IMR-90 (cell line): Measurements from ENCODE around the gene LRCH4. TPM values are rescaled to one million over a fixed set of nuclear protein-coding genes. Genes with fewer than 3 reads are reported as not detected.

ENCODE experiments used
- ATAC-seq: fragments of 200-7000 bp; cut with Tn5 transposase; 2 replicates; pipeline ENCODE4 v1.9.1; 2020; ENCODE audit warnings: low read depth, mild to moderate bottlenecking, moderate library complexity
- BruUV-seq: library from RNA; stranded (reverse); fragments of 400-500 nt; replicated peaks from 2 replicates; lab custom pipeline; 2021; lab: Mats Ljungman, UMichigan
- CTCF ChIA-PET: fragments of 300-600 bp; formaldehyde crosslinking; extraction: SDS; loops from one replicate; lab custom pipeline; 2021; ENCODE audit warnings: antibody characterized with exemption; lab: Yijun Ruan, JAX
- POLR2A ChIA-PET: fragments of 300-600 bp; sonication (Branson Sonifier 250); formaldehyde crosslinking; loops from one replicate; lab custom pipeline; 2022; ENCODE audit warnings: antibody characterized with exemption; ENCODE audit not compliant: unreplicated experiment; lab: Charles Lee
- DNase-seq: peaks from one replicate; pipeline ENCODE4 v3.0.0; 2013
- H2AFZ ChIP-seq: replicated peaks from 2 replicates; pipeline ENCODE3; 2013; ENCODE audit warnings: low read length, mild to moderate bottlenecking; ENCODE audit not compliant: poor library complexity
- H2AK5ac ChIP-seq: 2 replicates; pipeline ENCODE4 v1.6.1; 2013; ENCODE audit warnings: low read depth, low read length, inconsistent platforms
- H2AK9ac ChIP-seq: replicated peaks from 2 replicates; pipeline ENCODE3; 2013; ENCODE audit warnings: mild to moderate bottlenecking, low read depth, low read length, moderate library complexity; ENCODE audit not compliant: poor library complexity
- H2BK120ac ChIP-seq: 2 replicates; pipeline ENCODE4 v1.6.1; 2013; ENCODE audit warnings: low read depth, low read length, inconsistent platforms
- H2BK15ac ChIP-seq: 3 replicates; pipeline ENCODE4 v1.6.1; 2013; ENCODE audit warnings: low read depth, low read length, inconsistent platforms
- H2BK20ac ChIP-seq: 2 replicates; pipeline ENCODE4 v1.6.1; 2013; ENCODE audit warnings: low read depth, mild to moderate bottlenecking, inconsistent platforms, low read length, moderate library complexity
- H2BK5ac ChIP-seq: 2 replicates; pipeline ENCODE4 v1.6.1; 2013; ENCODE audit warnings: mild to moderate bottlenecking, low read depth, low read length, inconsistent platforms; ENCODE audit not compliant: poor library complexity, severe bottlenecking
- H3K14ac ChIP-seq: replicated peaks from 2 replicates; pipeline ENCODE4 v1.6.1; 2013; ENCODE audit warnings: low read depth, low read length, inconsistent platforms
- H3K18ac ChIP-seq: 2 replicates; pipeline ENCODE4 v1.6.1; 2013; ENCODE audit warnings: low read depth, low read length, control low read depth
- H3K23ac ChIP-seq: 2 replicates; pipeline ENCODE4 v1.6.1; 2013; ENCODE audit warnings: low read depth, low read length, inconsistent platforms
- H3K27ac ChIP-seq: 2 replicates; pipeline ENCODE4 v1.5.1; 2013; ENCODE audit warnings: mild to moderate bottlenecking, control low read depth, low read length; ENCODE audit not compliant: insufficient read depth
- H3K27me3 ChIP-seq: 2 replicates; pipeline ENCODE4 v1.6.1; 2013; ENCODE audit warnings: low read length; ENCODE audit not compliant: control insufficient read depth, insufficient read depth
- H3K36me3 ChIP-seq: 2 replicates; pipeline ENCODE4 v1.6.1; 2013; ENCODE audit warnings: low read length, mixed read lengths; ENCODE audit not compliant: control insufficient read depth, insufficient read depth
- H3K4ac ChIP-seq: 2 replicates; pipeline ENCODE4 v1.6.1; 2013; ENCODE audit warnings: low read depth, low read length, inconsistent platforms
- H3K4me1 ChIP-seq: 2 replicates; pipeline ENCODE4 v1.6.1; 2013; ENCODE audit warnings: low read length, mixed read lengths; ENCODE audit not compliant: control insufficient read depth, insufficient read depth
- H3K4me2 ChIP-seq: 2 replicates; pipeline ENCODE4 v1.6.1; 2013; ENCODE audit warnings: low read depth, mild to moderate bottlenecking, control low read depth, low read length, moderate library complexity
- H3K4me3 ChIP-seq: 2 replicates; pipeline ENCODE4 v1.5.1; 2013; ENCODE audit warnings: low read depth, mild to moderate bottlenecking, control low read depth, low read length, moderate library complexity; ENCODE audit not compliant: insufficient read depth
- H3K56ac ChIP-seq: 2 replicates; pipeline ENCODE4 v1.6.1; 2013; ENCODE audit warnings: low read length, inconsistent platforms; ENCODE audit not compliant: insufficient read depth; ENCODE audit errors: extremely low read depth
- H3K79me1 ChIP-seq, 2 experiments: 2 replicates each; pipeline ENCODE4 v1.6.1; 2013; ENCODE audit warnings: low read length in 2 of 2, inconsistent platforms in 1 of 2, low read depth in 1 of 2
- H3K9ac ChIP-seq: 2 replicates; pipeline ENCODE4 v1.6.1; 2013; ENCODE audit warnings: low read depth, low read length, control low read depth
- H3K9me1 ChIP-seq: 2 replicates; pipeline ENCODE4 v1.6.1; 2013; ENCODE audit warnings: low read length, inconsistent platforms; ENCODE audit not compliant: insufficient read depth
- H3K9me3 ChIP-seq: 2 replicates; pipeline ENCODE4 v1.6.1; 2013; ENCODE audit warnings: low read length; ENCODE audit not compliant: control insufficient read depth, insufficient read depth
- H4K20me1 ChIP-seq: 2 replicates; pipeline ENCODE4 v1.6.1; 2013; ENCODE audit warnings: low read length, inconsistent platforms; ENCODE audit not compliant: insufficient read depth
- H4K5ac ChIP-seq: 2 replicates; pipeline ENCODE4 v1.6.1; 2013; ENCODE audit warnings: mild to moderate bottlenecking, low read depth, low read length, control low read depth
- H4K8ac ChIP-seq, 2 experiments: 2 replicates each; pipeline ENCODE4 v1.6.1; 2013; ENCODE audit warnings: low read depth in 2 of 2, low read length in 2 of 2, control low read depth in 1 of 2, inconsistent platforms in 1 of 2
- H4K91ac ChIP-seq: 2 replicates; pipeline ENCODE4 v1.6.1; 2013; ENCODE audit warnings: low read depth, low read length, inconsistent platforms; ENCODE audit not compliant: insufficient read depth
- CTCF ChIP-seq: conservative IDR thresholded peaks from 2 replicates; pipeline ENCODE4 v1.5.1; 2012; ENCODE audit warnings: mild to moderate bottlenecking, low read depth, low read length, improper control_type of control experiment
- MAZ ChIP-seq: IDR thresholded peaks from 2 replicates; pipeline ENCODE4 v1.6.1; 2012; ENCODE audit warnings: low read depth, mild to moderate bottlenecking, low read length, improper control_type of control experiment, moderate library complexity, borderline replicate concordance
- MXI1 ChIP-seq: IDR thresholded peaks from 2 replicates; pipeline ENCODE4 v1.6.1; 2012; ENCODE audit warnings: low read depth, mild to moderate bottlenecking, low read length, moderate library complexity, borderline replicate concordance
- RAD21 ChIP-seq: IDR thresholded peaks from 2 replicates; pipeline ENCODE4 v1.6.1; 2012; ENCODE audit warnings: low read length, improper control_type of control experiment
- RFX5 ChIP-seq: IDR thresholded peaks from 2 replicates; pipeline ENCODE4 v1.8.0; 2012; ENCODE audit warnings: low read depth, mild to moderate bottlenecking, low read length, moderate library complexity
- SMC3 ChIP-seq: fragments of 150-350 bp; IDR thresholded peaks from 2 replicates; pipeline ENCODE4 v1.6.1; 2016; ENCODE audit warnings: low read depth, mild to moderate bottlenecking, antibody characterized with exemption, low read length, moderate library complexity
- USF2 ChIP-seq: fragments of 150-350 bp; IDR thresholded peaks from 2 replicates; pipeline ENCODE4 v1.6.1; 2017; ENCODE audit warnings: mild to moderate bottlenecking, antibody characterized with exemption, low read length, low read depth
- WGBS, 2 experiments: methylation state at CpG; one replicate each; pipeline versions ENCODE4 v1.1.5 to v1.1.7; 2013; ENCODE audit warnings: missing lambda C conversion rate in 2 of 2; ENCODE audit not compliant: insufficient read length in 1 of 2; ENCODE audit errors: extremely low coverage in 2 of 2; 5-methylcytosine and 5-hydroxymethylcytosine counted together
- dilution Hi-C: fragments of 300-500 bp; cut with HindIII; formaldehyde crosslinking; loops from one replicate; pipeline ENCODE4 v1.14.3; 2018; ENCODE audit warnings: low sequenced_read_pairs; ENCODE audit not compliant: unreplicated experiment
- in situ Hi-C: fragments of 300-500 bp; cut with MboI; formaldehyde crosslinking; loops from 3 replicates; pipeline ENCODE4 v1.14.3; 2019; ENCODE audit warnings: low sequenced_read_pairs, inconsistent platforms, mixed read lengths
- intact Hi-C: fragments of 100-400 bp; cut with micrococcal nuclease; formaldehyde crosslinking; loops from 2 replicates; pipeline ENCODE4 v1.10.0; 2022
- polyA plus RNA-seq, 3 experiments: library from polyadenylated mRNA; depleted of rRNA; stranded (reverse); fragments of >200 nt; gene quantifications; 2 replicates each; pipeline ENCODE4 v1.2.3, GENCODE V29; 2012; ENCODE audit warnings: low replicate concordance in 1 of 3
- total RNA-seq: library from RNA; depleted of rRNA; stranded (reverse); fragments of >200 nt; gene quantifications from 2 replicates; pipeline ENCODE4 v1.2.3, GENCODE V29; 2012

Gene LRCH4
- total and polyA plus RNA-seq, 2 of the 4 experiments (the other 2 are of a cell fraction) = 5.0 to 41.3 TPM

- Histone ChIP-seq H2AK9ac (peak overlapping the region; percentile 97), H3K79me1 (peaks cover 0 to 47% of the 10 kb centered on the region in 2 experiments; a peak in 2 of 4 replicates), H2AK5ac (peak overlapping the region; percentile 100), H3K4me3 (peak overlapping the region; percentile 69), H2BK20ac (peak overlapping the region; percentile 96), H2BK5ac (peak overlapping the region; percentile 96), H3K18ac (peak overlapping the region; percentile 98; the same call in 1 of the 2 replicates), H2BK120ac (peak overlapping the region; percentile 98), H4K8ac (peak overlapping the region; percentile 94 to 97), H4K5ac (peak overlapping the region; percentile 95), H3K9ac (peak overlapping the region; percentile 97), H3K23ac (peak overlapping the region; percentile 90), H4K91ac (peak overlapping the region; percentile 99), H2AFZ (peak overlapping the region; percentile 90), H3K9me1 (no peaks in the 10 kb centered on the region), H3K9me3 (no peaks in the 10 kb centered on the region), H3K56ac (peak overlapping the region; percentile 96), H3K4me1 (peaks cover 9% of the 10 kb centered on the region), H2BK15ac (0 out of 3 replicates have a peak overlapping the region, but pooled peaks have one; percentile 96), H3K4me2 (peak overlapping the region; percentile 87), H3K27me3 (no peaks in the 10 kb centered on the region), H3K4ac (peak overlapping the region; percentile 100), H4K20me1 (no peaks in the 10 kb centered on the region), H3K27ac (peak overlapping the region; percentile 99), H3K14ac (peak overlapping the region; percentile 93), H3K36me3 (peaks cover 30% of the 10 kb centered on the region)
- ChIA-PET POLR2A (no interaction called here), CTCF (no interaction called here)
- dilution Hi-C loops = no loop called here
- DNase-seq = peak; percentile 46
- TF ChIP-seq SMC3 (peak; percentile 27; the same call in 1 of the 2 replicates), RFX5 (no peak), MXI1 (0 out of 2 replicates have a peak, but pooled peaks have one; percentile 15), RAD21 (peak; percentile 18; the same call in 1 of the 2 replicates), USF2 (no peak), MAZ (no peak; the same call in none of the 2 replicates), CTCF (peak; percentile 36)
- no TSS peak for BruUV-seq
- intact Hi-C loops = loop anchor here (5.0 kb wide), 1 partner anchor 88 kb away; the partner anchor contains the start of gene GIGYF1
- peak; percentile 54 for ATAC-seq
- 0% methylated on average over 1 of the region's 70 CpGs; no CpG with 5 or more reads in 1 of the 2 experiments for WGBS, 2 experiments
- in situ Hi-C loops = no loop called here
Observed at GRCh38 chr7:100604028-100604975, 18.4 kb upstream of the LRCH4 start.
